ENCODE data around the gene DGKK.

- TF ChIP-seq PATZ1 (CRISPR knock-in tag; IDR thresholded peaks at IDR 0.05; ENCODE audit: borderline replicate concordance) (no peak), ZFP3 (CRISPR knock-in tag; IDR thresholded peaks at IDR 0.05) (no peak), ZFP30 (CRISPR knock-in tag; IDR thresholded peaks at IDR 0.05) (no peak), TSHZ2 (CRISPR knock-in tag; IDR thresholded peaks at IDR 0.05) (no peak), ARNTL (CRISPR knock-in tag; IDR thresholded peaks at IDR 0.05; ENCODE audit: borderline replicate concordance, low read depth) (no peak), BACH2 (CRISPR knock-in tag; IDR thresholded peaks at IDR 0.05; ENCODE audit: borderline replicate concordance) (no peak), ESRRG (CRISPR knock-in tag; IDR thresholded peaks at IDR 0.05) (no peak), CREB5 (CRISPR knock-in tag; IDR thresholded peaks at IDR 0.05; ENCODE audit: low read depth) (no peak)
Observed at GRCh38 chrX:50432829-50433289, 37.8 kb downstream of the DGKK start.

Measured in SK-N-SH treated with all-trans-retinoic acid at 6 μM for 48 hours (cell line).